GM18907 (cell line): ENCODE measurements around the gene BEST2.
A peak's percentile ranks its signal among the peaks of the same experiment; 100 is the strongest.

Experiments used
- ATAC-seq: cut with Tn5 transposase; IDR thresholded peaks from one replicate; pipeline ENCODE4 v1.9.1; 2021; ENCODE audit warnings: mild to moderate bottlenecking, moderate library complexity; ENCODE audit not compliant: unreplicated experiment

The BEST2 gene

GRCh38 chr19:12766051-12766521 lies 14.5 kb downstream of the BEST2 start:
- ATAC-seq: no peak

GRCh38 chr19:12767150-12767549 lies 15.6 kb downstream of the BEST2 start:
- no peak for ATAC-seq

- ATAC-seq: no peak
These were observed 16.1 kb downstream of the BEST2 start for GRCh38 chr19:12767666-12768065.

GRCh38 chr19:12769689-12770088 lies 18.1 kb downstream of the BEST2 start:
- ATAC-seq: no peak

- no peak for ATAC-seq
These were observed 19.3 kb downstream of the BEST2 start for GRCh38 chr19:12770922-12771321.

- ATAC-seq: no peak
These were observed 20.7 kb downstream of the BEST2 start for GRCh38 chr19:12772323-12772722.

- no peak for ATAC-seq
These were observed 22.0 kb downstream of the BEST2 start for GRCh38 chr19:12773571-12773970.

GRCh38 chr19:12774588-12775555 lies 23.3 kb downstream of the BEST2 start, which contains the start of gene HOOK2:
TSS of gene HOOK2 (minus strand) at chr19:12775552. CDS start at chr19:12775449, 103 bp downstream.
- peak; percentile 3 for ATAC-seq

- ATAC-seq: peak; percentile 35
These were observed 25.8 kb downstream of the BEST2 start for GRCh38 chr19:12777217-12778016.

GRCh38 chr19:12778017-12778904 lies 26.7 kb downstream of the BEST2 start:
- ATAC-seq: no peak

GRCh38 chr19:12778905-12779161 lies 27.2 kb downstream of the BEST2 start:
- no peak for ATAC-seq

- ATAC-seq: no peak
These were observed 27.8 kb downstream of the BEST2 start for GRCh38 chr19:12779162-12779993.

- ATAC-seq: peak; percentile 13
These were observed 30.5 kb downstream of the BEST2 start for GRCh38 chr19:12782174-12782423.

GRCh38 chr19:12782424-12783290 lies 31.1 kb downstream of the BEST2 start:
- ATAC-seq: peak; percentile 24

GRCh38 chr19:12783291-12783848 lies 31.8 kb downstream of the BEST2 start:
- no peak for ATAC-seq

- no peak for ATAC-seq
These were observed 32.3 kb downstream of the BEST2 start for GRCh38 chr19:12783849-12784393.

- no peak for ATAC-seq
These were observed 32.8 kb downstream of the BEST2 start for GRCh38 chr19:12784394-12784870.

- ATAC-seq: no peak
These were observed 33.4 kb downstream of the BEST2 start for GRCh38 chr19:12784871-12785430.
